Activated T-helper 17 cell treated with anti-CD3 and anti-CD28 coated beads, Interleukin-2, amount 50 U/mL, for 72 hours (primary cell): ENCODE results near the gene USP6NL. TPM values are rescaled to one million over a fixed set of nuclear protein-coding genes. Genes with fewer than 3 reads are reported as not detected.

Experiments
- ATAC-seq: fragments of 150-1000 bp; cut with Tn5 transposase; replicated peaks from 2 replicates; pipeline ENCODE4 v1.10.0; 2021; ENCODE audit warnings: mild to moderate bottlenecking, moderate library complexity
- H3K27ac Mint-ChIP-seq: one replicate; pipeline ENCODE4 v1.8.0; 2022; ENCODE audit warnings: mixed read lengths
- H3K27me3 Mint-ChIP-seq: one replicate; pipeline ENCODE4 v1.8.0; 2022; ENCODE audit warnings: mixed read lengths
- H3K36me3 Mint-ChIP-seq: one replicate; pipeline ENCODE4 v1.8.0; 2022; ENCODE audit warnings: low read depth, mild to moderate bottlenecking, mixed read lengths
- H3K4me1 Mint-ChIP-seq: one replicate; pipeline ENCODE4 v1.8.0; 2022; ENCODE audit warnings: mixed read lengths
- H3K4me3 Mint-ChIP-seq: one replicate; pipeline ENCODE4 v1.8.0; 2022; ENCODE audit warnings: mild to moderate bottlenecking, mixed read lengths
- H3K9me3 Mint-ChIP-seq: one replicate; pipeline ENCODE4 v1.8.0; 2022; ENCODE audit warnings: mixed read lengths
- total RNA-seq, 2 donors: library from RNA; stranded (reverse); gene quantifications; one replicate each; pipeline ENCODE4 v1.2.3, GENCODE V29; 2022

The USP6NL gene
- total RNA-seq, 2 donors from 2014 or later, result 0.74 to 1.7 TPM

GRCh38 chr10:11493646-11494045, 117.8 kb downstream of the USP6NL start:
- H3K36me3 Mint-ChIP-seq, result no peaks in the 10 kb centered on the region
- H3K9me3 Mint-ChIP-seq, result no peaks in the 10 kb centered on the region
- H3K4me1 Mint-ChIP-seq, result no peaks in the 10 kb centered on the region
- H3K4me3 Mint-ChIP-seq, result no peak overlapping the region
- no peak overlapping the region for H3K27ac Mint-ChIP-seq
- no peak for ATAC-seq
- no peaks in the 10 kb centered on the region for H3K27me3 Mint-ChIP-seq

- H3K27me3 Mint-ChIP-seq, result no peaks in the 10 kb centered on the region
- no peaks in the 10 kb centered on the region for H3K4me1 Mint-ChIP-seq
- no peak overlapping the region for H3K4me3 Mint-ChIP-seq
- no peaks in the 10 kb centered on the region for H3K36me3 Mint-ChIP-seq
- no peaks in the 10 kb centered on the region for H3K9me3 Mint-ChIP-seq
- no peak overlapping the region for H3K27ac Mint-ChIP-seq
- ATAC-seq, result no peak
These were observed 120.4 kb downstream of the USP6NL start for GRCh38 chr10:11491087-11491486.

GRCh38 chr10:11489591-11489990, 121.9 kb downstream of the USP6NL start:
- Mint-ChIP-seq H3K9me3 (no peaks in the 10 kb centered on the region), H3K27me3 (no peaks in the 10 kb centered on the region), H3K4me3 (no peak overlapping the region), H3K36me3 (no peaks in the 10 kb centered on the region), H3K27ac (no peak overlapping the region), H3K4me1 (no peaks in the 10 kb centered on the region)
- no peak for ATAC-seq

GRCh38 chr10:11488126-11488525, 123.3 kb downstream of the USP6NL start:
- Mint-ChIP-seq H3K27me3 (no peaks in the 10 kb centered on the region), H3K27ac (no peak overlapping the region), H3K4me3 (no peak overlapping the region), H3K4me1 (no peaks in the 10 kb centered on the region), H3K36me3 (no peaks in the 10 kb centered on the region), H3K9me3 (no peaks in the 10 kb centered on the region)
- ATAC-seq, result no peak

GRCh38 chr10:11483201-11484148, 128.0 kb downstream of the USP6NL start:
- H3K27ac Mint-ChIP-seq, result no peak overlapping the region
- no peaks in the 10 kb centered on the region for H3K9me3 Mint-ChIP-seq
- H3K4me3 Mint-ChIP-seq, result no peak overlapping the region
- H3K4me1 Mint-ChIP-seq, result peaks cover 11% of the 10 kb centered on the region
- ATAC-seq, result no peak
- H3K27me3 Mint-ChIP-seq, result no peaks in the 10 kb centered on the region
- no peaks in the 10 kb centered on the region for H3K36me3 Mint-ChIP-seq

DNA sequence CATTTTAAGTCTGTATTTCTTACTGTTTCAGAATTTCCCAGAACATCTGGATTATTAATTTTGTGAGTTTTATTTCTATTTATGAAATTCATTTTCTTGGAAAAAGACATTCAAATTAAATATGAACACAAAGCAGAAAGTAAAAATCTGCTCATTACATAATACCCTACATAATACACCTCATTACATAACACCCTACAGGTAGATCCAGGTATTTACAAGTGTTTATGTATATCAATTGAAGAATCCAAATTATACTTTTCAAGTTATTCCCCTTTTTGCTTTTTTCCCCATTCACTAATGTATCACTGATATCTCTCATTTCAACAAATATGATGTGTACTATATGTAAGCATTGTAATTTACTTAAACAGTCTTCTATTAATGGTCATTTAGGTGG, 129.1 kb downstream of the USP6NL start:
- Mint-ChIP-seq H3K9me3 (no peaks in the 10 kb centered on the region), H3K27ac (no peak overlapping the region), H3K4me1 (peaks cover 11% of the 10 kb centered on the region), H3K4me3 (no peak overlapping the region), H3K36me3 (no peaks in the 10 kb centered on the region), H3K27me3 (no peaks in the 10 kb centered on the region)
- ATAC-seq, result no peak

- Mint-ChIP-seq H3K4me1 (peaks cover 11% of the 10 kb centered on the region), H3K27me3 (no peaks in the 10 kb centered on the region), H3K27ac (no peak overlapping the region), H3K9me3 (no peaks in the 10 kb centered on the region), H3K4me3 (no peak overlapping the region), H3K36me3 (no peaks in the 10 kb centered on the region)
- no peak for ATAC-seq
These were observed 130.8 kb downstream of the USP6NL start for GRCh38 chr10:11480687-11481086.

DNA sequence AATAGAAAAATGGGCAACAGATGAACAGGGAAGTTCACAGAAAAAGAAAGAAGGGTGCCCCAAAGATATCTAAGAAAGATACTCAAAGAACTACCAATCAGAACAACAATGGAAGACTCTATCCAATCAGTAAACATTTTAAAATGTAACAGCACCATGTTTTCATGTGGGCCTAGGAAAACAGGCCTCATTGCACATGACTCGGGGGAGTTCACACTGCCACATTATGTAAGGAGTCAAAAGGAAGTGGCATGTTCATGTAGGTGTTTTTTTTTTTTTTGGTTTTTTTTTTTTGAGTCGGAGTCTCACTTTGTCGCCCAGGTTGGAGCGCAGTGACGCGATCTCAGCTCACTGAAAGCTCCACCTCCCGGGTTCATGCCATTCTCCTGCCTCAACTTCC, 132.2 kb downstream of the USP6NL start:
- no peak for ATAC-seq
- H3K4me3 Mint-ChIP-seq, result no peak overlapping the region

DNA sequence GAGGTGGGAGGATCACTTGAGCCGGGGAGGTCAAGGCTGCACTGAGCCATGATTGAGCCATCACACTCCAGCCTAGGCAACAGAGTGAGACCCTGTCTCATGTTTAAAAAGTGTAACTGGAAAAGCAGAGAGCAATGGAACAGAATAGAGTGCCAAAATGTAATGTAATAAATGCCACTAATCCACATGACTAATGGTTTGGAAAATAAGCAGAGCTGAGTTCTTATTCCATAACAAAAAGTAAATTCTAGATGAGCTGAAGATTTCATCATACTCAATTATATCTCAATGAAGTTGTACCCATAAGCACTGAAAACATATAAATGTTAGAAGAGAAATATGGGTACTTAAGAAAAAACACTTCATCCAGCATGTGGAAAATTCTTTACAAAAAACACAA, 132.6 kb downstream of the USP6NL start:
- Mint-ChIP-seq H3K27ac (peak overlapping the region; percentile 15), H3K36me3 (no peaks in the 10 kb centered on the region)

More for the DNA sequence above, 132.2 kb downstream of the USP6NL start:
- peak overlapping the region; percentile 15 for H3K27ac Mint-ChIP-seq
- H3K27me3 Mint-ChIP-seq, result no peaks in the 10 kb centered on the region
- H3K9me3 Mint-ChIP-seq, result no peaks in the 10 kb centered on the region
- H3K36me3 Mint-ChIP-seq, result no peaks in the 10 kb centered on the region
- H3K4me1 Mint-ChIP-seq, result peaks cover 11% of the 10 kb centered on the region

DNA sequence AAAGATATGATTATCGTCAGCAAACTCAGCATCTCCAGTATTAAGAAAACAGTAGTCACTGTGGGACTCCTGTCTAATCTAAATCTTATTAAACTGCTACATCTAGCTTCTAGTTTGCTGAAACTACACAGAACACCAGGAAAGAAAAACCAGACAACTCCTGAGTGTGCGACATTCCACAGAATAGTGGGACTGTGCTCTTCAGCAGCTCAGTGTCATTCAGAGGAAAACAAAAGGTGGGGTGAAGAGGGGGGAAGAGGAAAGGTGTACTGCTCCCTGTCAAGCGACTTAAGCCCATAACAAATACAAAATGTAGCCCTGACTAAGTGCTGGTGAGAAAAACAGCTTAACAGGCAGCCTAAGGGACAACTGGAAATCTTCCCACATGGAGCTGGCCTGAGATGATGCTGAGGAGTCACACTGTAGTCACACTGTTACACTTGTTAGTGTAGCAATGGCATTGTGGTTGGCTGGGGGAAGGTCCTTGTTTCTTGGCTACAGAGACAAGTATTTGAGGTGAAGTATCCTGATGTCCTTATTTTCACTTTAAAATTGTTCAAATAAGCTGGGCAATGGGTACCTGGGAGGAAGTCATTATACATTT, 135.5 kb downstream of the USP6NL start:
- Mint-ChIP-seq H3K4me3 (no peak overlapping the region), H3K27ac (no peak overlapping the region), H3K27me3 (no peaks in the 10 kb centered on the region), H3K9me3 (no peaks in the 10 kb centered on the region), H3K36me3 (no peaks in the 10 kb centered on the region), H3K4me1 (peaks cover 9% of the 10 kb centered on the region)
- no peak for ATAC-seq

More for the DNA sequence above, 132.6 kb downstream of the USP6NL start:
- no peak for ATAC-seq
- no peaks in the 10 kb centered on the region for H3K27me3 Mint-ChIP-seq
- H3K9me3 Mint-ChIP-seq, result no peaks in the 10 kb centered on the region
- peaks cover 11% of the 10 kb centered on the region for H3K4me1 Mint-ChIP-seq
- no peak overlapping the region for H3K4me3 Mint-ChIP-seq

- Mint-ChIP-seq H3K4me3 (no peak overlapping the region), H3K27me3 (no peaks in the 10 kb centered on the region), H3K9me3 (no peaks in the 10 kb centered on the region), H3K36me3 (no peaks in the 10 kb centered on the region), H3K27ac (no peak overlapping the region), H3K4me1 (no peaks in the 10 kb centered on the region)
- no peak for ATAC-seq
These were observed 138.2 kb downstream of the USP6NL start for GRCh38 chr10:11473128-11473760.

- Mint-ChIP-seq H3K9me3 (no peaks in the 10 kb centered on the region), H3K4me3 (no peak overlapping the region), H3K36me3 (no peaks in the 10 kb centered on the region), H3K27me3 (no peaks in the 10 kb centered on the region), H3K27ac (no peak overlapping the region), H3K4me1 (no peaks in the 10 kb centered on the region)
- peak; percentile 76 for ATAC-seq
These were observed 139.2 kb downstream of the USP6NL start for GRCh38 chr10:11472158-11472753.

- H3K9me3 Mint-ChIP-seq, result no peaks in the 10 kb centered on the region
- no peak overlapping the region for H3K27ac Mint-ChIP-seq
- ATAC-seq, result no peak
- H3K36me3 Mint-ChIP-seq, result no peaks in the 10 kb centered on the region
- no peaks in the 10 kb centered on the region for H3K27me3 Mint-ChIP-seq
- H3K4me1 Mint-ChIP-seq, result no peaks in the 10 kb centered on the region
- no peak overlapping the region for H3K4me3 Mint-ChIP-seq
These were observed 141.7 kb downstream of the USP6NL start for GRCh38 chr10:11469575-11470391.
